GM21786 (cell line): ENCODE measurements around the gene TTC3.

Experiments used
- ATAC-seq: cut with Tn5 transposase; IDR thresholded peaks from one replicate; pipeline ENCODE4 v1.9.1; 2021; ENCODE audit not compliant: unreplicated experiment

TTC3 gene

DNA sequence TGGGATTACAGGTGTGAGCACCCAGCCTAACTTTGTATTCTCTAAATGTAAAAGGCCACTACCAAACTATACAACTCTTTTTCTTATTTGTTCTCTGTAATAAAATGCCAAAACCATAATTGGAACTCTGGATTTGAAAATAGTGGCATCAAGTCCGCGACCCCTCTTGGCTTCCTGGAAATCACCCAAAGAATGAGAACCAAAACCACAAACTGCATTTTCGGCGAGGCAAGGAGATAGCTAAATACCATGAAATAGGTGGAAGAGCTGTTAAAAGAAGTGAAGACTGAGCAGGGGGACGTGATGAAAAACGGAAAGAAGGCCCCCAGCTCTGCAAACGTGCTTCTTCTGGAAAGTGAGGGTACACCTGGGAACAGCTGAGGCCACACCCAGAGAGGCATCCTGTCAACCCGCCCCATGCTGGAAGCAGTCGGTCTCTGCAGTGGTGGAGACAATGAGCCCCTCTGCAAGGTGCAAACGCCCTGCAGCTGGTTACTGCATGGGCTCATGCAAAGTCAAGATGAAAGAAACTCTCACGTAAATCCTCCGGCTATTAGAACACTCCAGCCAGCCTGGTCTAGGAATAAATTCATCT, 171.5 kb downstream of the TTC3 start:
- ATAC-seq, result no peak

DNA sequence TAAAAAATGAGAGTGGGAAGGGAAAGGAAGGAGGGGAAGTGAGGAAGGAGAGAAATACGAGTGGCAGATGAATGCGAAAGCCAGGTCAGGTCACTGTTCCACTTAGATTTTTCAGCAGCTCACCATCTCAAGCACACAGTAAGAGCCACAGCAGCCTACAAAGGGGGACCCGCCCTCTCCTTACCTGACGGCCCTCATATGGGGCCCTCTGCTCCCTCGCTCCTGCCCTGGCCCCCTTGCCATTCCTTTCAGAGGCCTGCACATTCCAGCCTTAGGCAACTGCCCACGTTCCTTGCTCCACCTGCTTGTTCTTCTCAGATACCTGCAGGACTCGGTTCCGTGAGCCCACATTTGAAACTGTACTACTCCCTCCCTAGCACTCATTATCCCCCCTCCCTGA, 172.1 kb downstream of the TTC3 start:
- no peak for ATAC-seq

DNA sequence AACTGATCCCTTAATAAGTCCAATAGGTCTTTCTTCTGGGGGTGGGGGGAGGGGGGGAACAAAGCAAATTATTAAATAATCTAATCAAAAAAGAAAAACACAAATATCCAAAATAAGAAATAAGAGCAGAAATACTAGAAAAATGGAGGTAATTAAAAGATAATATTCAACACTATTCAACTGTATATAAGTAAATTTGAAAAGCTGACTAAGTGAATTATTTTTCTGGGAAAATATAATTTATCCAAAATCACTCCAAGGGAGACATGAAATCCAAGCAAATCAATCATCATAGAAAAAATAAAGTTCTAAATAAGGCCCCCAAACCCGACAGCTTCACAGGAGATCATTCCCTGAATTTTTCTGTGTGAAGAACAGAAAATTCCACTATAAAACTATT, 175.2 kb downstream of the TTC3 start:
- no peak for ATAC-seq

GRCh38 chr21:37249112-37249904, 176.3 kb downstream of the TTC3 start:
- no peak for ATAC-seq

GRCh38 chr21:37251294-37251634, 178.2 kb downstream of the TTC3 start:
- no peak for ATAC-seq
